Measurements from ENCODE around the gene CPEB1. TPM values are rescaled to one million over a fixed set of nuclear protein-coding genes. Genes with fewer than 3 reads are reported as not detected.

Gene CPEB1
- total and polyA plus RNA-seq, 2 of the 13 experiments (the other 11 are each of a cell fraction or from before 2014, with no cell fraction given), result 0.03 to 0.07 TPM

DNA sequence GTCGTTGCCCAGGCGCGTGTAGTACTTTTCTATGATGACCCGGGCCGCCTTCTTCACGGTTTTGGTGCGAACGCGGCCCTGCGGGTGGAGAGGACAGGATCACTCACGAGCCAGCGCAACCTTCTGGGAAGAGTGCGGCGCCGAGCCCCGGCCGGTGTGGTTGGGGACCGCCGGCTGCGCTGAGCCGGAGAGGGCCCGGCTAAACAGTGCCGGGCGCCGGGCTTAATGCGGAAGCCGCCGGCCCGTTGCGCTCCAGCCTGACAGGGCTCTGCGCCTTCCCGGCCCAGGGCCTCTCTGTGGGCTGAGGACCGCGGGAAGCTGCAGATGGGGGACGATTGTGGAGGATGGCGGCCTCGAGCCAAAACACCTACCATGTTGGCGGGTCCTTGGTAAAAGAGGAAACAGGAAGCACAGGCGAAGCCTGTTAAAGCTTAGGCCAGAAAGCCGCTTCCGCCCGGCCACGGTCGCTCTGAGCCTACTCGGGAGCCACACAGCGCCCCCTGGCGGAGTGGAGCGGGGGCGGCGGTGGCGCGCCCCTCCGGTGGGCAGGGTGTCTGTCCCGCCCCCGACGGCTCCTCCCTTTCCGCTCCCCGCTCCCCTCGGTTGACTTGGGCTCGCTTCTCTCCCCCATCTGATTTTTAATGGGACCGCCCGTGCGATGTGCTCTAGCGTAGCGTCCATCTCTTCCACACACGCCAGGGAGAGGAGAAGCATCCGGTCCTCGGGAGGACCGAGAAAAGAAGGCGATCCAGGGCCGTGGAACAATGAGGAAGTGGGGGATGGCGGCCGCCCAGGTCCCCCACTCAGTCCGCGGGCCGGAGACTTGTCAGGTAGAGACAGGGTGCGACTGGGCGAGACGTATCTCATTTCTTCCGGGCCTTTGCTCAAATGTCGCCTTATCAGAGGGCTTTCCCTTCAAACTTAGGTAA lies 106.8 kb downstream of the CPEB1 start, which contains the start of gene RPS17 (continued):
- TF ChIP-seq ZBED4 (CRISPR knock-in tag; IDR thresholded peaks at IDR 0.05; ENCODE audit: borderline replicate concordance) (0 out of 2 replicates have a peak, but pooled peaks have one; percentile 38), ZNF142 (CRISPR knock-in tag; IDR thresholded peaks at IDR 0.05) (peak; percentile 28; the same call in 1 of the 2 replicates), EEA1 (CRISPR knock-in tag; IDR thresholded peaks at IDR 0.05; ENCODE audit: borderline replicate concordance) (no peak; the same call in 1 of the 2 replicates), SMAD3 (CRISPR knock-in tag; IDR thresholded peaks at IDR 0.05) (peak; percentile 62), ZNF530 (CRISPR knock-in tag; IDR thresholded peaks at IDR 0.05; ENCODE audit: low read depth) (0 out of 2 replicates have a peak, but pooled peaks have one; percentile 23), FOSL2 (CRISPR knock-in tag; IDR thresholded peaks at IDR 0.05) (peak; percentile 18; the same call in 1 of the 2 replicates), MLXIP (CRISPR knock-in tag; IDR thresholded peaks at IDR 0.05; ENCODE audit: borderline replicate concordance) (peak; percentile 84; the same call in 1 of the 2 replicates), ZFP1 (CRISPR knock-in tag; IDR thresholded peaks at IDR 0.05) (peak; percentile 59; the same call in 1 of the 2 replicates), PCBP2 (optimal IDR thresholded peaks at IDR 0.05; ENCODE audit: low read depth, low read length, poor library complexity, severe bottlenecking) (no peak), FOXJ3 (CRISPR knock-in tag; IDR thresholded peaks at IDR 0.05; ENCODE audit: borderline replicate concordance) (peak; percentile 85; the same call in 1 of the 2 replicates), ZFP62 (CRISPR knock-in tag; IDR thresholded peaks at IDR 0.05) (0 out of 2 replicates have a peak, but pooled peaks have one; percentile 85), ONECUT2 (CRISPR knock-in tag; IDR thresholded peaks at IDR 0.05) (no peak)
- TF ChIP-seq, protein P1, sequence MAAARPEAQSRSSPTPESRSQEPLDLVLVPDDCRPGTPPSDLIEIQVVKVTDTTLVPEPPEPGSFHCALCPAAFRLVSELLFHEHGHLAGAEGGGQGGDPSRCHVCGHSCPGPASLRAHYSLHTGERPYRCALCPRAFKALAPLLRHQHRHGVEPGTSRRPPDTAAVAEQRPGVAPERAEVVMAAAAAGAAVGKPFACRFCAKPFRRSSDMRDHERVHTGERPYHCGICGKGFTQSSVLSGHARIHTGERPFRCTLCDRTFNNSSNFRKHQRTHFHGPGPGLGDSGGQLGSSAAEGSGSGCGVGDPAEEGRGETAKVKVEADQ (CRISPR knock-in tag; IDR thresholded peaks at IDR 0.05; ENCODE audit: borderline replicate concordance), result peak; percentile 91; the same call in 1 of the 2 replicates

Measured in HepG2 (cell line).